PC-3 (cell line): ENCODE results near the gene C6orf47. TPM values are rescaled to one million over a fixed set of nuclear protein-coding genes. Genes with fewer than 3 reads are reported as not detected.

Experiments
- ATAC-seq: fragments of 200-7000 bp; cut with Tn5 transposase; 2 replicates; pipeline ENCODE4 v1.9.1; 2020; ENCODE audit warnings: mild to moderate bottlenecking, moderate library complexity
- BruUV-seq: library from RNA; stranded (reverse); fragments of 400-500 nt; replicated peaks from 2 replicates; lab custom pipeline; 2021; lab: Mats Ljungman, UMichigan
- CTCF ChIA-PET: fragments of 300-600 bp; sonication (Branson Sonifier 250); formaldehyde crosslinking; loops from one replicate; lab custom pipeline; 2022; ENCODE audit warnings: antibody characterized with exemption; lab: Charles Lee
- POLR2A ChIA-PET: fragments of 300-600 bp; sonication (Branson Sonifier 250); formaldehyde crosslinking; loops from one replicate; lab custom pipeline; 2022; ENCODE audit warnings: antibody characterized with exemption; ENCODE audit not compliant: unreplicated experiment; lab: Charles Lee
- DNase-seq: peaks from one replicate; pipeline ENCODE4 v3.0.0-alpha.2; 2015
- H2AFZ ChIP-seq: fragments of 300-600 bp; sonication (generic); 2 replicates; pipeline ENCODE4 v1.6.0; 2016; ENCODE audit warnings: antibody characterized with exemption, low read length
- H3F3A ChIP-seq: fragments of 300-600 bp; sonication (generic); one replicate; pipeline ENCODE4 v1.6.0; 2017; ENCODE audit warnings: antibody characterized with exemption, low read length, control low read depth, mild to moderate bottlenecking; ENCODE audit not compliant: unreplicated experiment
- H3K27ac ChIP-seq: fragments of 300-600 bp; sonication (generic); 2 replicates; pipeline ENCODE4 v1.5.1; 2016; ENCODE audit warnings: mild to moderate bottlenecking, low read length
- H3K27me3 ChIP-seq: fragments of 300-600 bp; sonication (generic); 2 replicates; pipeline ENCODE4 v1.6.1; 2016; ENCODE audit warnings: low read length, mixed read lengths
- H3K36me3 ChIP-seq: fragments of 300-600 bp; sonication (generic); 2 replicates; pipeline ENCODE4 v1.6.1; 2016; ENCODE audit warnings: low read depth, mixed run types, low read length, mixed read lengths
- H3K4me1 ChIP-seq: fragments of 300-600 bp; sonication (generic); 2 replicates; pipeline ENCODE4 v1.5.1; 2016; ENCODE audit warnings: low read length; ENCODE audit not compliant: insufficient read depth
- H3K4me2 ChIP-seq: fragments of 300-600 bp; sonication (generic); 2 replicates; pipeline ENCODE4 v1.6.0; 2016; ENCODE audit warnings: low read length
- H3K4me3 ChIP-seq: fragments of 300-600 bp; sonication (generic); 2 replicates; pipeline ENCODE4 v1.5.1; 2016; ENCODE audit warnings: mild to moderate bottlenecking, low read length, mixed read lengths
- H3K79me2 ChIP-seq: fragments of 300-600 bp; sonication (generic); 2 replicates; pipeline ENCODE4 v1.6.1; 2017; ENCODE audit warnings: low read length, mixed read lengths
- H3K9ac ChIP-seq: fragments of 300-600 bp; sonication (generic); 2 replicates; pipeline ENCODE4 v1.6.0; 2016; ENCODE audit warnings: mild to moderate bottlenecking, low read length
- H3K9me2 ChIP-seq: fragments of 300-600 bp; sonication (generic); replicated peaks from 2 replicates; pipeline ENCODE4 v1.6.1; 2016; ENCODE audit warnings: mixed run types, low read length, mixed read lengths
- H3K9me3 ChIP-seq: fragments of 300-600 bp; sonication (generic); 2 replicates; pipeline ENCODE4 v1.6.1; 2016; ENCODE audit warnings: low read length, mixed read lengths
- H4K20me1 ChIP-seq: fragments of 300-600 bp; sonication (generic); 2 replicates; pipeline ENCODE4 v1.6.1; 2016; ENCODE audit warnings: low read length, mixed read lengths
- EZH2 ChIP-seq: fragments of 300-600 bp; sonication (generic); IDR thresholded peaks from one replicate; pipeline ENCODE4 v1.6.1; 2017; ENCODE audit warnings: antibody characterized with exemption, mild to moderate bottlenecking, low read length; ENCODE audit not compliant: unreplicated experiment
- EZH2phosphoT487 ChIP-seq: fragments of 300-600 bp; sonication (generic); IDR thresholded peaks from 2 replicates; pipeline ENCODE4 v1.6.1; 2018; ENCODE audit warnings: mild to moderate bottlenecking, antibody characterized with exemption, low read length, borderline replicate concordance
- intact Hi-C: fragments of 100-400 bp; cut with micrococcal nuclease; formaldehyde crosslinking; loops from 2 replicates; pipeline ENCODE4 v1.9.0; 2023
- total RNA-seq: library from RNA; depleted of rRNA; stranded (reverse); fragments of >200 nt; gene quantifications from 2 replicates; pipeline ENCODE4 v1.2.3, GENCODE V29; 2014
- TF ChIP-seq, protein P1 (sequence below): fragments of 300-600 bp; sonication (generic); conservative IDR thresholded peaks from 2 replicates; pipeline ENCODE4 v1.5.1; 2017; ENCODE audit warnings: antibody characterized with exemption, low read depth, mild to moderate bottlenecking, low read length

C6orf47 gene
- total RNA-seq, 1 experiment from 2014 or later, result 26.3 TPM

GRCh38 chr6:31615748-31616147, 44.8 kb downstream of the C6orf47 start:
- no TSS peak for BruUV-seq
- ChIA-PET POLR2A (no interaction called here), CTCF (no interaction called here)

GRCh38 chr6:31614684-31615578, 45.6 kb downstream of the C6orf47 start, which contains the start of gene AIF1:
TSS of gene AIF1 (plus strand) at chr6:31615234. CDS start at chr6:31615330, 96 bp downstream.
- no peak within 1 kb of the TSS for H2AFZ ChIP-seq
- H3K9me2 ChIP-seq, result no peaks in the 10 kb centered on the region
- no peak within 1 kb of the TSS for H3K4me2 ChIP-seq
- ATAC-seq (peak; percentile 42; the same call in 1 of the 2 replicates), DNase-seq (no peak)
- 0 out of 2 replicates have a peak, but pooled peaks cover 3% of the 10 kb centered on the region for H3K4me1 ChIP-seq
- H3K79me2 ChIP-seq, result no peaks in the 10 kb centered on the region
- H4K20me1 ChIP-seq, result no peaks in the 10 kb centered on the region
- no peak within 1 kb of the TSS for H3K4me3 ChIP-seq
- no peak within 1 kb of the TSS for H3K9ac ChIP-seq
- POLR2A ChIA-PET, result no interaction called here
- no TSS peak for BruUV-seq
- no peaks in the 10 kb centered on the region for H3K36me3 ChIP-seq
- no peaks in the 10 kb centered on the region for H3F3A ChIP-seq
- H3K9me3 ChIP-seq, result no peaks in the 10 kb centered on the region
- intact Hi-C loops, result no loop called here
- TF ChIP-seq, protein P1, sequence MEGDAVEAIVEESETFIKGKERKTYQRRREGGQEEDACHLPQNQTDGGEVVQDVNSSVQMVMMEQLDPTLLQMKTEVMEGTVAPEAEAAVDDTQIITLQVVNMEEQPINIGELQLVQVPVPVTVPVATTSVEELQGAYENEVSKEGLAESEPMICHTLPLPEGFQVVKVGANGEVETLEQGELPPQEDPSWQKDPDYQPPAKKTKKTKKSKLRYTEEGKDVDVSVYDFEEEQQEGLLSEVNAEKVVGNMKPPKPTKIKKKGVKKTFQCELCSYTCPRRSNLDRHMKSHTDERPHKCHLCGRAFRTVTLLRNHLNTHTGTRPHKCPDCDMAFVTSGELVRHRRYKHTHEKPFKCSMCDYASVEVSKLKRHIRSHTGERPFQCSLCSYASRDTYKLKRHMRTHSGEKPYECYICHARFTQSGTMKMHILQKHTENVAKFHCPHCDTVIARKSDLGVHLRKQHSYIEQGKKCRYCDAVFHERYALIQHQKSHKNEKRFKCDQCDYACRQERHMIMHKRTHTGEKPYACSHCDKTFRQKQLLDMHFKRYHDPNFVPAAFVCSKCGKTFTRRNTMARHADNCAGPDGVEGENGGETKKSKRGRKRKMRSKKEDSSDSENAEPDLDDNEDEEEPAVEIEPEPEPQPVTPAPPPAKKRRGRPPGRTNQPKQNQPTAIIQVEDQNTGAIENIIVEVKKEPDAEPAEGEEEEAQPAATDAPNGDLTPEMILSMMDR, result no peak
- TF ChIP-seq EZH2phosphoT487 (no peak), EZH2 (no peak)
- no peak within 1 kb of the TSS for H3K27ac ChIP-seq
- no peaks in the 10 kb centered on the region for H3K27me3 ChIP-seq
- CTCF ChIA-PET, result no interaction called here

More at GRCh38 chr6:31615748-31616147, 44.8 kb downstream of the C6orf47 start:
- Histone ChIP-seq H3K4me1 (0 out of 2 replicates have a peak, but pooled peaks cover 3% of the 10 kb centered on the region), H3K27ac (no peak overlapping the region), H3F3A (no peaks in the 10 kb centered on the region), H3K9me2 (no peaks in the 10 kb centered on the region), H3K27me3 (no peaks in the 10 kb centered on the region), H2AFZ (no peak overlapping the region), H3K9me3 (no peaks in the 10 kb centered on the region), H3K9ac (no peak overlapping the region), H4K20me1 (no peaks in the 10 kb centered on the region), H3K4me3 (no peak overlapping the region), H3K4me2 (no peak overlapping the region), H3K36me3 (no peaks in the 10 kb centered on the region), H3K79me2 (peaks cover 2% of the 10 kb centered on the region)
- intact Hi-C loops, result no loop called here
- TF ChIP-seq EZH2phosphoT487 (no peak), EZH2 (no peak)
- TF ChIP-seq, protein P1, result no peak
- no peak for ATAC-seq
- DNase-seq, result no peak
